ENCODE results near the gene TSHZ3. TPM values are rescaled to one million over a fixed set of nuclear protein-coding genes. Genes with fewer than 3 reads are reported as not detected.

Gene TSHZ3
- polyA plus RNA-seq, 1 experiment, result 5.1 TPM

GRCh38 chr19:31272583-31273106 is 76.6 kb downstream of the TSHZ3 start:
- ChIA-PET CTCF (no interaction called here), POLR2A (no interaction called here)
- no peak overlapping the region for H3K4me3 ChIP-seq (ENCODE audit: low read depth, low read length)
- no peak for TF ChIP-seq CTCF (IDR thresholded peaks at IDR 0.05; ENCODE audit: insufficient read depth, low read depth, low read length)
- peaks cover 5% of the 10 kb centered on the region for H3K36me3 ChIP-seq (ENCODE audit: control insufficient read depth, insufficient read depth, low read length)
- DNase-seq (ENCODE audit: low read depth), result no peak
- no peaks in the 10 kb centered on the region for H3K27me3 ChIP-seq (ENCODE audit: control insufficient read depth, insufficient read depth, low read length)

- TF ChIP-seq CTCF (IDR thresholded peaks at IDR 0.05; ENCODE audit: insufficient read depth, low read depth, low read length), result no peak
- no peak for DNase-seq (ENCODE audit: low read depth)
- Histone ChIP-seq H3K27me3 (ENCODE audit: control insufficient read depth, insufficient read depth, low read length) (no peaks in the 10 kb centered on the region), H3K36me3 (ENCODE audit: control insufficient read depth, insufficient read depth, low read length) (peaks cover 2% of the 10 kb centered on the region; the same call in 1 of the 2 replicates), H3K4me3 (ENCODE audit: low read depth, low read length) (no peak overlapping the region)
- ChIA-PET POLR2A (no interaction called here), CTCF (interaction anchor here (0.7 kb wide), 1 partner anchor 13 kb away, joined by 3 read pairs; no protein-coding TSS in a partner anchor)
These were observed 77.8 kb downstream of the TSHZ3 start for GRCh38 chr19:31271306-31271911.

GRCh38 chr19:31270897-31271296 is 78.3 kb downstream of the TSHZ3 start:
- DNase-seq (ENCODE audit: low read depth), result no peak

GRCh38 chr19:31269425-31270127 is 79.7 kb downstream of the TSHZ3 start:
- ChIA-PET CTCF (interaction anchor here (0.6 to 0.7 kb wide), 3 partner anchors 10 to 135 kb away, joined by 3 read pairs; no protein-coding TSS in a partner anchor), POLR2A (no interaction called here)
- TF ChIP-seq CTCF (IDR thresholded peaks at IDR 0.05; ENCODE audit: insufficient read depth, low read depth, low read length), result no peak
- no peaks in the 10 kb centered on the region for H3K27me3 ChIP-seq (ENCODE audit: control insufficient read depth, insufficient read depth, low read length)
- H3K4me3 ChIP-seq (ENCODE audit: low read depth, low read length), result no peak overlapping the region
- DNase-seq (ENCODE audit: low read depth), result no peak
- H3K36me3 ChIP-seq (ENCODE audit: control insufficient read depth, insufficient read depth, low read length), result peaks cover 2% of the 10 kb centered on the region; the same call in 1 of the 2 replicates

More at GRCh38 chr19:31270897-31271296, 78.3 kb downstream of the TSHZ3 start:
- ChIA-PET CTCF (no interaction called here), POLR2A (no interaction called here)
- Histone ChIP-seq H3K4me3 (ENCODE audit: low read depth, low read length) (no peak overlapping the region), H3K36me3 (ENCODE audit: control insufficient read depth, insufficient read depth, low read length) (peaks cover 2% of the 10 kb centered on the region; the same call in 1 of the 2 replicates), H3K27me3 (ENCODE audit: control insufficient read depth, insufficient read depth, low read length) (no peaks in the 10 kb centered on the region)
- no peak for TF ChIP-seq CTCF (IDR thresholded peaks at IDR 0.05; ENCODE audit: insufficient read depth, low read depth, low read length)

GRCh38 chr19:31268751-31269383 is 80.4 kb downstream of the TSHZ3 start:
- ChIA-PET CTCF (interaction anchor here (0.6 kb wide), 2 partner anchors 71 to 134 kb away, joined by 3 read pairs; no protein-coding TSS in a partner anchor), POLR2A (no interaction called here)
- Histone ChIP-seq H3K4me3 (ENCODE audit: low read depth, low read length) (no peak overlapping the region), H3K36me3 (ENCODE audit: control insufficient read depth, insufficient read depth, low read length) (peaks cover 2% of the 10 kb centered on the region; the same call in 1 of the 2 replicates), H3K27me3 (ENCODE audit: control insufficient read depth, insufficient read depth, low read length) (no peaks in the 10 kb centered on the region)
- no peak for DNase-seq (ENCODE audit: low read depth)
- TF ChIP-seq CTCF (IDR thresholded peaks at IDR 0.05; ENCODE audit: insufficient read depth, low read depth, low read length), result no peak

Data from BJ (cell line).